Stimulated activated CD4-positive, alpha-beta T cell treated with anti-CD3 and anti-CD28 coated beads, Interleukin-4, amount 100 ng/mL, for 4 hours (primary cell): Measurements from ENCODE around the gene PSMB5.

ENCODE experiments used
- DNase-seq, 2 experiments: peaks; one replicate each; pipeline ENCODE4 v3.0.0-alpha.2; 2020

PSMB5 gene

GRCh38 chr14:23034498-23035302, at the start of gene PSMB5:
Gene PSMB5 (minus strand): TSS chr14:23034900. CDS start chr14:23034881, 19 bp downstream.
- DNase-seq = peak; percentile 74 to 91

- no peak for DNase-seq
Measured at GRCh38 chr14:23080474-23080873, 45.8 kb upstream of the PSMB5 start.

GRCh38 chr14:23079716-23080115, 45.0 kb upstream of the PSMB5 start:
- DNase-seq = no peak

GRCh38 chr14:23078692-23079116, 44.0 kb upstream of the PSMB5 start:
- DNase-seq = no peak

- DNase-seq = no peak
Measured at GRCh38 chr14:23077962-23078361, 43.3 kb upstream of the PSMB5 start.

GRCh38 chr14:23076785-23077408, 42.2 kb upstream of the PSMB5 start:
- no peak for DNase-seq

GRCh38 chr14:23074906-23075305, 40.2 kb upstream of the PSMB5 start:
- DNase-seq = no peak

- DNase-seq = no peak
Measured at GRCh38 chr14:23071921-23072539, 37.3 kb upstream of the PSMB5 start.

GRCh38 chr14:23071244-23071920, 36.7 kb upstream of the PSMB5 start:
- DNase-seq = peak; percentile 70 to 77

- DNase-seq = no peak
Measured at GRCh38 chr14:23070262-23071129, 35.8 kb upstream of the PSMB5 start.

GRCh38 chr14:23069413-23069806, 34.7 kb upstream of the PSMB5 start:
- DNase-seq = no peak

- DNase-seq = peak; percentile 48 to 68
Measured at GRCh38 chr14:23068789-23069412, 34.2 kb upstream of the PSMB5 start.

- DNase-seq = no peak
Measured at GRCh38 chr14:23067847-23068788, 33.4 kb upstream of the PSMB5 start.

GRCh38 chr14:23066855-23067744, 32.4 kb upstream of the PSMB5 start:
- DNase-seq = no peak

GRCh38 chr14:23066368-23066767, 31.7 kb upstream of the PSMB5 start:
- no peak for DNase-seq

- no peak for DNase-seq
Measured at GRCh38 chr14:23063601-23064000, 28.9 kb upstream of the PSMB5 start.

- DNase-seq = no peak
Measured at GRCh38 chr14:23062002-23062401, 27.3 kb upstream of the PSMB5 start.

- DNase-seq = no peak
Measured at GRCh38 chr14:23060536-23061260, 26.0 kb upstream of the PSMB5 start.
